Measurements from ENCODE around the gene SLC2A5. TPM values are rescaled to one million over a fixed set of nuclear protein-coding genes. Genes with fewer than 3 reads are reported as not detected.
"Not testable (repeated sequence)": the region's sequence is repeated elsewhere in the genome, so short reads cannot be mapped to it uniquely, and the experiment has no call there.

Gene SLC2A5
- total and polyA plus RNA-seq, 10 donors, result 2.9 to 23.6 (median 6.9) TPM

GRCh38 chr1:9006956-9007615 lies 62.3 kb downstream of the SLC2A5 start:
- H3K9me3 ChIP-seq, result no peaks in the 10 kb centered on the region
- no peak for DNase-seq
- H3K27me3 ChIP-seq (replicated peaks in 1 of 7), result no peaks in the 10 kb centered on the region
- peaks cover 7 to 51% (median 34%) of the 10 kb centered on the region in 6 donors for H3K4me1 ChIP-seq
- no peak overlapping the region for H3K4me3 ChIP-seq
- 90 to 96% (median 91%) methylated on average over 15 to 19 of the region's 19 CpGs for WGBS, 5 donors
- H3K36me3 ChIP-seq, result no peaks in the 10 kb centered on the region
- no peak overlapping the region for H3K27ac ChIP-seq
- TF ChIP-seq POLR2AphosphoS5 (IDR thresholded peaks at IDR 0.05) (no peak), CTCF (IDR thresholded peaks at IDR 0.05 in 8 of 11, conservative IDR thresholded peaks at IDR 0.05 in 3 of 11) (no peak), POLR2A (IDR thresholded peaks at IDR 0.05) (no peak)
- intact Hi-C loops (cut with DNase I; ENCODE audit: low total_unique reads), result no loop called here

DNA sequence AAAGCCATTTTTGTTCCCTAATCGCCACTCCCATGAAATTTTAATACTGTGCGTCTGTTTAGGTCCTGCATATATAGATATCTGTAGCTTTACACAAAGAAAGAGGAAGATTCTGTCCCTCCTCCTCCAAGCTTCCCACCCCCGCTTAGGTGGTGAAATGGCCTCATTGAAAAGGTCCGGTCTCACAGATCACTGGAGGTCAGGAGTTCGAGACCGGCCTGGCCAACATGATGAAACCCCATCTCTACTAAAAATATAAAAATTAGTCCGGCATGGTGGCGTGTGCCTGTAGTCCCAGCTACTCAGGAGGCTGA lies 64.1 kb downstream of the SLC2A5 start:
- Histone ChIP-seq H3K27ac (no peak overlapping the region), H3K9me3 (no peaks in the 10 kb centered on the region), H3K4me1 (peaks cover 0 to 33% (median 23%) of the 10 kb centered on the region in 6 donors), H3K27me3 (replicated peaks in 1 of 7) (no peaks in the 10 kb centered on the region), H3K36me3 (no peaks in the 10 kb centered on the region), H3K4me3 (no peak overlapping the region)
- TF ChIP-seq POLR2AphosphoS5 (IDR thresholded peaks at IDR 0.05) (no peak), CTCF (IDR thresholded peaks at IDR 0.05 in 8 of 11, conservative IDR thresholded peaks at IDR 0.05 in 3 of 11) (peak in 5 of 11 experiments; percentile 1 to 52 (median 29))
- WGBS, 5 donors, result 51 to 69% (median 58%) methylated on average over 8 of the region's 8 CpGs
- DNase-seq, result no peak
- intact Hi-C loops (cut with DNase I; ENCODE audit: low total_unique reads), result no loop called here

DNA sequence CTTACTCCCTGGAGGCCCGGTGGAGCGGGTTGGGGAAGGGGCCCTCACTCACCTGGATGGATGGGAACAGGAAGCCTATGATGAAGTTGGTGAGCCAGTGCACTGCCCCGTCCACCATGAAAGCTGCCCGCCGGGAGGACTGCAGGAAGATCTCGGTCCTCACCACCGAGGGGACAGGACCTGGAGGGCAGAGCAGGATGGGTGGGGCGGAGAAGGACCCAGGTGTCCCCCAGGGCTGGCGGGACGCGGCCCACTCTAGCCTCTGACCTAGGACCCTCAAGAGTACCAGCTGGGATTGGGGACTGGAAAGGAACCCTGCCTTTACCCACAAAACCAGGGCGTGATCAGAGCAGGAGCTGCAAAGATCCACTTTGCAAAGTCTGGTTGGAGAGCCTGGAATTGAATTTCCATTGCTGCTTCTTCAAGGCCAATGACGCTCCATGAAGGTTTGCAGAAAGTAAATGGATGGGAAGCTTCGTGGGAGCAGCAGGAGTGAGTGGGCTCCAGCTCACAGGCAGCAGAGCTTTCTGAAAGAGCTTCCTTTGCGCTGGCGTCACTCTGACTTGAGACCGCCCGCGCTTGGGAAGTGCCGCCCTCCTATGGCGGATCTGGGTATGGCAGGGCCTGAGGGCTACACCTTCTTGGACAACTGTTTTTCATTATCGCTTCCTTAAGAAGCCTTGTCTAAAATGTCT lies 64.6 kb downstream of the SLC2A5 start:
- no peaks in the 10 kb centered on the region for H3K27me3 ChIP-seq (replicated peaks in 1 of 7)
- TF ChIP-seq CTCF (IDR thresholded peaks at IDR 0.05 in 8 of 11, conservative IDR thresholded peaks at IDR 0.05 in 3 of 11), result peak; percentile 75 to 97 (median 94)
- TF ChIP-seq POLR2AphosphoS5 (IDR thresholded peaks at IDR 0.05), result no peak
- intact Hi-C loops (cut with DNase I; ENCODE audit: low total_unique reads), result no loop called here
- H3K4me1 ChIP-seq, result peaks cover 0 to 28% (median 18%) of the 10 kb centered on the region in 6 donors
- no peaks in the 10 kb centered on the region for H3K36me3 ChIP-seq
- peak; percentile 90 for DNase-seq
- H3K9me3 ChIP-seq, result no peaks in the 10 kb centered on the region
- no peak overlapping the region for H3K4me3 ChIP-seq
- WGBS, 5 donors, result 34 to 56% (median 50%) methylated on average over 15 to 22 of the region's 22 CpGs
- no peak overlapping the region for H3K27ac ChIP-seq

DNA sequence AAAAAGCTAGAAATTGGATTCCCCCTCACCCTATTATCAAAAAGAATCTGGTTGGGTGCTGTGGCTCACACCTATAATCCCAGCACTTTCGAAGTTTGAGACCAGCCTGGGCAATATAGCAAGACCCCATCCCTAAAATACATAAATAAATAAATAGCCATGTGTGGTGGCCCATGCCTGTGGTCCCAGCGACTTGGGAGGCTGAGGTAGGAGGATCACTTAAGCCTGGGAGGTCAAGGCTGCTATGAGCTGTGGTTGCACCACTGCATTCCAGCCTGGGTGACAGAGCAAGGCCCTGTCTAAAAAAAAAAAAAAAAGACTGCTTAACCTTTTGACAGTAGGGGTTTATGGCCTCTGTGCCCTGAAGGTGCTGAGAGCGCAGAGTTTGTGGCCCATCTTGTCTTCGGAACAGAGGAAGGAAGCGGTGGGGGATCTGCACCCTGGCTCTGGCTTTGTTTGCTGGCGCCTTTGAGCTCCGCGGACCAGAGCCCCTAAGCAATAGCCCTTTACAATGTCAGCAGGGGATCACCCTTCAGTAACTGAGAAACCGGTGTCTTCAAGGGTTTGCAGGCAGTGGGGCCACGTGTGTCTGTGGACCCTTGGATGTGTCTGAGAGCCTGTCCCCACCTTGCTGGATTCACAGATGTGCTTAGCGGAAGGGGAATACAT lies 65.3 kb downstream of the SLC2A5 start:
- DNase-seq, result no peak
- Histone ChIP-seq H3K36me3 (no peaks in the 10 kb centered on the region), H3K27ac (no peak overlapping the region), H3K4me3 (no peak overlapping the region), H3K9me3 (no peaks in the 10 kb centered on the region), H3K27me3 (replicated peaks in 1 of 7) (no peaks in the 10 kb centered on the region), H3K4me1 (peaks cover 0 to 25% (median 16%) of the 10 kb centered on the region in 6 donors)
- intact Hi-C loops (cut with DNase I; ENCODE audit: low total_unique reads), result no loop called here
- WGBS, 5 donors, result 55 to 77% (median 57%) methylated on average over 11 of the region's 11 CpGs
- TF ChIP-seq CTCF (IDR thresholded peaks at IDR 0.05 in 8 of 11, conservative IDR thresholded peaks at IDR 0.05 in 3 of 11) (no peak), POLR2AphosphoS5 (IDR thresholded peaks at IDR 0.05) (no peak), POLR2A (IDR thresholded peaks at IDR 0.05) (no peak)

- H3K4me3 ChIP-seq; H3K27ac ChIP-seq; H3K36me3 ChIP-seq; H3K9me3 ChIP-seq; intact Hi-C loops (cut with DNase I; ENCODE audit: low total_unique reads); H3K27me3 ChIP-seq (replicated peaks in 1 of 7); DNase-seq: not testable (repeated sequence)
- H3K4me1 ChIP-seq, result peaks cover 0 to 15% (median 10%) of the 10 kb centered on the region in 6 donors
- WGBS, 5 donors, result 53 to 89% (median 82%) methylated on average over 11 of the region's 11 CpGs
Observed at GRCh38 chr1:9002215-9002560, 67.2 kb downstream of the SLC2A5 start.

DNA sequence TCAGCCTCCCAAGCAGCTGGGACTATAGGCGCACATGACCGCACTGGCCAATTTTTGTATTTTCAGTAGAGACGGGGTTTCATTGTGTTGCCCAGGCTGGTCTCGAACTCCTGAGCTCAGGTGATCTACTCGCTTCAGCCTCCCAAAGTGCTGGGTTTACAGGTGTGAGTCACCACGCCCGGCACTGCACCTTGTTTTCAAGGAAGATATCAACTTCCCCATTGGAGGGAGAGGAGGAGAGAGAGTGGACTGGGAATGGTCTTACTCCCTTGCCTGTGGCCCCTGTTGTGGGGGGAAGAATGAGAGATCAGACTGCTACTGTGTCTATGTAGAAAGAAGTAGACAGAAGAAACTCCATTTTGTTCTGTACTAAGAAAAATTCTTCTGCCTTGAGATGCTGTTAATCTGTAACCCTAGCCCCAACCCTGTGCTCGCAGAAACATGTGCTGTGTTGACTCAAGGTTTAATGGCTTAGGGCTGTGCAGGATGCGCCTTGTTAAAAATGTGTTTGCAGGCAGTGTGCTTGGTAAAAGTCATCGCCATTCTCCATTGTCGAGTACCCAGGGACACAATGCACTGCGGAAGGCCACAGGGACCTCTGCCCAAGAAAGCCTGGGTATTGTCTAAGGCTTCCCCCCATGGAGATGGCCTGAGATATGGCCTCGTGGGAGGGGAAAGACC lies 67.8 kb downstream of the SLC2A5 start:
- H3K36me3 ChIP-seq; H3K27me3 ChIP-seq (replicated peaks in 1 of 7); H3K9me3 ChIP-seq; H3K27ac ChIP-seq; intact Hi-C loops (cut with DNase I; ENCODE audit: low total_unique reads); H3K4me3 ChIP-seq: not testable (repeated sequence)
- H3K4me1 ChIP-seq, result peaks cover 0 to 15% (median 9%) of the 10 kb centered on the region in 6 donors
- 84 to 94% (median 91%) methylated on average over 13 of the region's 13 CpGs for WGBS, 5 donors
- DNase-seq, result peak; percentile 34

Measured in spleen (tissue), 11 donors.